ENCODE measurements around the gene TNFRSF12A. TPM values are rescaled to one million over a fixed set of nuclear protein-coding genes. Genes with fewer than 3 reads are reported as not detected.

Gene TNFRSF12A
- total and polyA plus RNA-seq, 2 of the 13 experiments (the other 11 are each of a cell fraction or from before 2014, with no cell fraction given) = 61.9 to 66.0 TPM

GRCh38 chr16:2980227-2981176, 39.7 kb upstream of the TNFRSF12A start, which contains the start of gene PKMYT1 (continued):
- TF ChIP-seq ZNF770 (CRISPR knock-in tag; IDR thresholded peaks at IDR 0.05) (peak; percentile 63), HMG20A (CRISPR knock-in tag; IDR thresholded peaks at IDR 0.05; ENCODE audit: borderline replicate concordance) (no peak), FOSL1 (CRISPR knock-in tag; IDR thresholded peaks at IDR 0.05; ENCODE audit: borderline replicate concordance) (no peak), PCBP1 (IDR thresholded peaks at IDR 0.05; ENCODE audit: borderline replicate concordance, low read depth, low read length) (no peak), IRF1 (CRISPR knock-in tag; IDR thresholded peaks at IDR 0.05; ENCODE audit: low read depth) (no peak), HINFP (CRISPR knock-in tag; IDR thresholded peaks at IDR 0.05; ENCODE audit: low read depth) (peak; percentile 58; the same call in 1 of the 2 replicates), DPF2 (CRISPR knock-in tag; IDR thresholded peaks at IDR 0.05; ENCODE audit: borderline replicate concordance, low read depth) (no peak), MAFF (IDR thresholded peaks at IDR 0.05; ENCODE audit: low read depth, low read length) (no peak), MEIS1 (CRISPR knock-in tag; IDR thresholded peaks at IDR 0.05; ENCODE audit: borderline replicate concordance) (no peak; the same call in 1 of the 2 replicates), ZNF326 (CRISPR knock-in tag; IDR thresholded peaks at IDR 0.05; ENCODE audit: borderline replicate concordance) (no peak), MED8 (CRISPR knock-in tag; IDR thresholded peaks at IDR 0.05; ENCODE audit: insufficient replicate concordance) (peak; percentile 75), ZNF776 (CRISPR knock-in tag; IDR thresholded peaks at IDR 0.05) (peak; percentile 5; the same call in 1 of the 2 replicates), POLR2AphosphoS5 (IDR thresholded peaks at IDR 0.05; ENCODE audit: low read depth, low read length) (peak; percentile 81), CCAR2 (optimal IDR thresholded peaks at IDR 0.05; ENCODE audit: low read depth, low read length) (no peak), ZNF337 (CRISPR knock-in tag; IDR thresholded peaks at IDR 0.05; ENCODE audit: borderline replicate concordance, low read depth) (no peak), ZNF703 (CRISPR knock-in tag; IDR thresholded peaks at IDR 0.05; ENCODE audit: borderline replicate concordance) (no peak; the same call in 1 of the 2 replicates), TOE1 (CRISPR knock-in tag; IDR thresholded peaks at IDR 0.05) (no peak), HMG20B (CRISPR knock-in tag; conservative IDR thresholded peaks at IDR 0.05) (no peak), ZNF543 (CRISPR knock-in tag; IDR thresholded peaks at IDR 0.05) (0 out of 2 replicates have a peak, but pooled peaks have one; percentile 52), ZNF468 (CRISPR knock-in tag; IDR thresholded peaks at IDR 0.05) (no peak), ZNF484 (CRISPR knock-in tag; IDR thresholded peaks at IDR 0.05; ENCODE audit: borderline replicate concordance, low read depth) (no peak), MTF2 (CRISPR knock-in tag; IDR thresholded peaks at IDR 0.05; ENCODE audit: borderline replicate concordance) (no peak), ZNF496 (CRISPR knock-in tag; IDR thresholded peaks at IDR 0.05; ENCODE audit: insufficient replicate concordance) (no peak), ZNF598 (CRISPR knock-in tag; IDR thresholded peaks at IDR 0.05; ENCODE audit: borderline replicate concordance) (peak; percentile 73; the same call in 1 of the 2 replicates), RXRA (CRISPR knock-in tag; IDR thresholded peaks at IDR 0.05) (no peak; the same call in 1 of the 2 replicates)

Data from HepG2 (cell line).